Stimulated activated CD8-positive, alpha-beta memory T cell treated with anti-CD3 and anti-CD28 coated beads, Interleukin-4, amount 100 ng/mL, for 1 hour (primary cell): ENCODE data around the gene OR6K6.

Experiments used
- DNase-seq, 2 donors: peaks; one replicate each; pipeline ENCODE4 v3.0.0-alpha.2; 2020; ENCODE audit warnings: low read depth in 2 of 2, low spot score in 1 of 2

The OR6K6 gene

DNA sequence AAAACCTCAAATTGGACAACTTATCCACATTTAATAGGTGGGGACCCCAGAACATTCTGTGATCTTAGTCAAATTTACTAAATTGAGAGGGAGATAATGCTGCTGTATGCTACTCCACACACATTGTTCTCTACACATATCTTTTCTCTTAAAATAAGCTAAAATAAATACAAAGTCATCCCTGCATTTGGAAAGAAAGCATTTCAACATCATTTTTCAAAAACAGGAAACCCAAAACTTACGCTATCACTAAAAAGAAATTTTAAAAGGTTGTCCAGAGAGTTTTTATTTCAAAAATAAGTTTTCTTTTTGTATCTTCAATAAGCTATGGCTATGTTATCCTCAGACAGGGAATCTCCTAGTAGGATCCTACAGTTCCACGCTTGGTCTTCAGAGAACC is 46.0 kb downstream of the OR6K6 start:
- DNase-seq = no peak

DNA sequence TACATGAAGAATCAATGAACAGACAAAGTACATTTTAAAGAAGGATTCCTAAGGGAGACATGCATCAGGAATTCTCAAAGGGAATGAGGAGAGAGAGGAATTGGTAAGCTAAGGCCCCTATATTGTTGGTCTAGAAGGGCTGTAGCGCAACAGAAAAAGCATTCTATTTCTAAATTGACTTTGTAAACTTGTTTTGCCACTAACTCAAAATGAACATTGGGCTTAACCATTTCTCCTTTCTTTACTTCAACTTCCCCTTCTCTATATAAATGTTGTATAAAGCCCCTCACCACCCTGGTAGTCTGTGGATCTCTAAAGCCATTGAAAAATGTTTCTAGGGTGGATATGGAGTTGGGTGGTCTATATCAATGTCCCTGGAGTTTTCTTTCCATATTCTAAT is 46.9 kb downstream of the OR6K6 start:
- DNase-seq = no peak

GRCh38 chr1:158803678-158804077 is 49.2 kb downstream of the OR6K6 start:
- DNase-seq = no peak
